HEK293T (cell line): Measurements from ENCODE around the gene ST3GAL6.

ENCODE experiments used
- CTCF ChIA-PET: fragments of 350-600 bp; formaldehyde crosslinking; extraction: SDS; loops from one replicate; lab custom pipeline; 2021; ENCODE audit warnings: antibody characterized with exemption, inconsistent platforms; lab: Yijun Ruan, JAX
- POLR2A ChIA-PET: fragments of 350-600 bp; formaldehyde crosslinking; extraction: SDS; loops from one replicate; lab custom pipeline; 2020; ENCODE audit warnings: antibody characterized with exemption, inconsistent platforms; lab: Yijun Ruan, JAX
- DNase-seq: peaks from one replicate; pipeline ENCODE4 v3.0.0; 2012; ENCODE audit warnings: mixed read lengths; ENCODE audit errors: extremely low spot score
- ARNT ChIP-seq: fragments of 450-650 bp; IDR thresholded peaks from 2 replicates; pipeline ENCODE4 v1.6.1; 2017; ENCODE audit warnings: mild to moderate bottlenecking
- BHLHE40 ChIP-seq: fragments of 450-650 bp; IDR thresholded peaks from 2 replicates; pipeline ENCODE4 v1.6.1; 2016; ENCODE audit warnings: mild to moderate bottlenecking, moderate library complexity, borderline replicate concordance
- CTBP1 ChIP-seq: fragments of 450-650 bp; IDR thresholded peaks from 2 replicates; pipeline ENCODE4 v1.6.1; 2016; ENCODE audit warnings: borderline replicate concordance
- ELF4 ChIP-seq: fragments of 450-650 bp; IDR thresholded peaks from 2 replicates; pipeline ENCODE4 v1.6.1; 2017; ENCODE audit warnings: antibody characterized with exemption
- FOXA1 ChIP-seq: fragments of 450-650 bp; IDR thresholded peaks from 2 replicates; pipeline ENCODE4 v1.6.1; 2016; ENCODE audit warnings: mild to moderate bottlenecking
- FOXK2 ChIP-seq: fragments of 450-650 bp; IDR thresholded peaks from 2 replicates; pipeline ENCODE4 v1.6.1; 2016; ENCODE audit warnings: mild to moderate bottlenecking
- FOXM1 ChIP-seq: fragments of 450-650 bp; IDR thresholded peaks from 2 replicates; pipeline ENCODE4 v1.6.1; 2017; ENCODE audit warnings: mild to moderate bottlenecking, borderline replicate concordance
- HDGF ChIP-seq: fragments of 450-650 bp; IDR thresholded peaks from 2 replicates; pipeline ENCODE4 v1.6.1; 2017; ENCODE audit warnings: antibody characterized with exemption, borderline replicate concordance
- L3MBTL2 ChIP-seq: fragments of 450-650 bp; conservative IDR thresholded peaks from 2 replicates; pipeline ENCODE4 v1.6.1; 2016; ENCODE audit warnings: mild to moderate bottlenecking
- LEF1 ChIP-seq: fragments of 450-650 bp; IDR thresholded peaks from 2 replicates; pipeline ENCODE4 v1.6.1; 2017; ENCODE audit warnings: mild to moderate bottlenecking, borderline replicate concordance
- NFRKB ChIP-seq: fragments of 450-650 bp; IDR thresholded peaks from 2 replicates; pipeline ENCODE4 v1.6.1; 2016; ENCODE audit warnings: mild to moderate bottlenecking, moderate library complexity
- SP1 ChIP-seq: fragments of 450-650 bp; IDR thresholded peaks from 2 replicates; pipeline ENCODE4 v1.6.1; 2017
- SUZ12 ChIP-seq: fragments of 450-650 bp; IDR thresholded peaks from 2 replicates; pipeline ENCODE4 v1.6.1; 2016; ENCODE audit warnings: mild to moderate bottlenecking
- TARDBP ChIP-seq: fragments of 450-650 bp; IDR thresholded peaks from 2 replicates; pipeline ENCODE4 v1.6.1; 2016
- ZNF384 ChIP-seq: fragments of 450-650 bp; IDR thresholded peaks from 2 replicates; pipeline ENCODE4 v1.6.1; 2016
- TF ChIP-seq, protein P1 (sequence below): fragments of 450-650 bp; IDR thresholded peaks from 2 replicates; pipeline ENCODE4 v1.6.1; 2016

ST3GAL6 gene

DNA sequence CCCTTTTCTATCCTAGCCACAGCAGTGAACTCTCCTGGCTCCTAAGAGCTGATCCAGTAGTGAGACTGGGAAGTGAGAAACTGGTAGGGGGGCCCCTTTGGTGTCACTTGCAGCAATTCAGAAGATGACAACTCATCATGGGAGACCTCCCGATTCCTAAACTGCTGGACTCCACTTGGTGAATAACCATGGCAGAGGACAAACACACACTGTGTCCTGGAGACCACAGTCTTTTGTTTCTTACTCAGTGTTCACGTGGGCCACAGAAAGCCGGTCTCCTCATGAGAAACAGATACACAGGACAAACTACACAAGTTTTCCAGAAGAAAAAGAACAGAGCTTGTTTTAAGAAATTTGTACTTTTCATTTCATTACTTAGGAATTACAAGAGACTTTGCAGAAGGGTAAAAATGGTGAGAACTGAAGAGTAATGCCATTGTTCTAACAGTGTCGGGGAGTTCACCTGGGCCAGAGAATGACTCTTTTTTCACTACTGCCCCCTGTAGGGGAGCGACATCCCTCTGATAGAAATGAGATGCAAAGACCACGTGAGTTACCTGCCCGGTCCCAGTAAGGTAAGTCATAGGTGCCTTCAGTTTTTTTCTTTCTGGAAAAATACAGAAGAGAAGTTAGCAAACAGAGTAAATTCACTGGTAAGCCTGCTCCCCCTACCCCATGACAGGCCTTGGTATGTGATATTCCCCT is 38.1 kb downstream of the ST3GAL6 start:
- POLR2A ChIA-PET, result no interaction called here
- CTCF ChIA-PET, result no interaction called here
- no peak for DNase-seq
- no peak for TF ChIP-seq NFRKB
- TF ChIP-seq ELF4, result no peak
- TF ChIP-seq ZNF384, result no peak
- no peak for TF ChIP-seq L3MBTL2
- no peak for TF ChIP-seq CTBP1
- TF ChIP-seq, protein P1, sequence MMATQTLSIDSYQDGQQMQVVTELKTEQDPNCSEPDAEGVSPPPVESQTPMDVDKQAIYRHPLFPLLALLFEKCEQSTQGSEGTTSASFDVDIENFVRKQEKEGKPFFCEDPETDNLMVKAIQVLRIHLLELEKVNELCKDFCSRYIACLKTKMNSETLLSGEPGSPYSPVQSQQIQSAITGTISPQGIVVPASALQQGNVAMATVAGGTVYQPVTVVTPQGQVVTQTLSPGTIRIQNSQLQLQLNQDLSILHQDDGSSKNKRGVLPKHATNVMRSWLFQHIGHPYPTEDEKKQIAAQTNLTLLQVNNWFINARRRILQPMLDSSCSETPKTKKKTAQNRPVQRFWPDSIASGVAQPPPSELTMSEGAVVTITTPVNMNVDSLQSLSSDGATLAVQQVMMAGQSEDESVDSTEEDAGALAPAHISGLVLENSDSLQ, result no peak
- no peak for TF ChIP-seq FOXM1
- TF ChIP-seq HDGF, result no peak
- no peak for TF ChIP-seq FOXK2
- TF ChIP-seq SP1, result no peak
- no peak for TF ChIP-seq SUZ12
- no peak for TF ChIP-seq TARDBP
- no peak for TF ChIP-seq BHLHE40
- TF ChIP-seq ARNT, result no peak

DNA sequence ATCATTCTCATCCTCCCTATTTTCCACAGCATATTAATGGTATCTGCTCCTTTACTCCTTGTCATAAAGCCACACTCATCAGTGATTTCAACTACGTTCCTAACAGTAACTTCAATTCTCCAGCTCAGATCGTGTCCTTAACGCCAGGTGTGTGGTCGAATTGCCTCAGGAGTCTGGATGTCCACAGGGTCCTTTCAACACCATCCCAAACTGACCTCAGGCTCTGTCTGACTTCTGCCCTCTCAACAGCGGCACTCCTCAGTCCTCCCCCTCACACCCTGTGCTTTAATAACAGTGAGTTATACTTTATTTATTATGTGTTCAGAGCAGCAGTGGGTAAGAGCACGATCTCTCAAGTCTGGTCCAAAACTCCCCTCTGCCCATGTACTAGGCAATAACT is 42.4 kb downstream of the ST3GAL6 start:
- TF ChIP-seq HDGF (no peak), ZNF384 (no peak), SUZ12 (no peak), BHLHE40 (no peak), TARDBP (no peak), L3MBTL2 (no peak)
- ChIA-PET POLR2A (no interaction called here), CTCF (no interaction called here)
- DNase-seq, result no peak

DNA sequence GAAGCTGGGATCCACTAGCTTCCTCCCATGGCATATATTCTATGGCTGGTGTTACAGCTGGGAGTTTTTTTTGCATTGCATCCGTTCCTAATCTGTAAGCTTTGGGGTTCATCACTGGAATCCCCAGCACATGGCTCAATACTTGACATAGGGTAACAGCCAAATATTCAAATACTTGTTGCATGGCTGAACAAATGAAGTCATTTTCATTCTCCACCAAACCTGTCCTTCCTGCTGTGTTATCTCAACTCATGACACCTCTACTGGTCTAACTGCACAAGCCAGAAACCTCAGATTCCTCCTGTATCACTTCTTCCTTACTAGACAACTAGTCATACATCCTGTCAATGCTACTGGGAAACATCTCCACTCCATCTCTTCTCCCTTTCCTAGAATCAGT is 43.4 kb downstream of the ST3GAL6 start:
- no peak for DNase-seq
- no peak for TF ChIP-seq NFRKB
- TF ChIP-seq ARNT, result no peak
- no peak for TF ChIP-seq FOXK2
- no peak for TF ChIP-seq ELF4
- no peak for TF ChIP-seq LEF1
- TF ChIP-seq SP1, result no peak
- TF ChIP-seq HDGF, result no peak
- TF ChIP-seq, protein P1, result no peak
- no peak for TF ChIP-seq BHLHE40
- TF ChIP-seq TARDBP, result no peak
- no peak for TF ChIP-seq SUZ12
- CTCF ChIA-PET, result no interaction called here
- POLR2A ChIA-PET, result no interaction called here

DNA sequence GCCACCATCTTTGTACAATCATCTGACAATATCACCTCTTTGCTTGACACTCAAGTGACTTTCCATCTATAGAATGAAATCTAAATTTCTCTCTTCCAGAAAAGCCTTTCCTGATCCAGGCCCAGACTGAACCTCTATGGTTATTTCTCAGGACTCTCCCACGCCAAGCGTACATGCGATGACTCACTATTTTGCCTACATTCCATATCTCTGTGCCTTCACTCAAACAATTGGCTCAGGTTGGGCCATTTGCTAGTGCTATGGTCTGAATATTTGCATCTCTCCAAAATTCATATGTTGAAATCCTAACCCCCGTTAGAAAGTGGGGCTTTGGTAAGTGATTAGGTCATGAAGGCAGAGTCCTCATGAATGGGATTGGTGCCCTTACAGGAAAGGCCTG is 43.9 kb downstream of the ST3GAL6 start:
- DNase-seq, result no peak
- ChIA-PET POLR2A (no interaction called here), CTCF (no interaction called here)
- no peak for TF ChIP-seq HDGF
- TF ChIP-seq NFRKB, result no peak
- no peak for TF ChIP-seq L3MBTL2
- TF ChIP-seq LEF1, result no peak
- TF ChIP-seq FOXK2, result no peak
- no peak for TF ChIP-seq SUZ12
- no peak for TF ChIP-seq ELF4
- no peak for TF ChIP-seq TARDBP
- TF ChIP-seq FOXM1, result no peak
- no peak for TF ChIP-seq FOXA1

DNA sequence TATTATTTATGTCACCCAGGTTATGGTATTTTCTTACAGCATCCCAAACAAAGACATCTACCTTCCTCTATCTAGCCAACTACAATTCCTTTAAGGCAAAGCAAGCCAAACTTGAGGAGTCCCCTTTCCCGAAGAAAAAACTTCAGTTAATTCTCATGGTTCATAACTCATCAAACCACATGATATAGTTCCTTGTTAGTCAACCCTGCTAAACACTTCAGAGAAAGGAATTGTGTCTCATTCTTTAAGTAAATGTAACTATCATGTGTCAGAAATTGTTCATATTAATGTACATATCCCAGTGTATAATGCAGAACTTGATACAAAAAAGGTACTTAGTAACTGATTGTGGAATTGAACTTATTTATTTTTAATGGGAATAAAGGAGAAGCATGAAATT is 44.4 kb downstream of the ST3GAL6 start:
- ChIA-PET CTCF (no interaction called here), POLR2A (no interaction called here)
- TF ChIP-seq LEF1 (no peak), ELF4 (no peak), FOXA1 (no peak), BHLHE40 (no peak), FOXM1 (no peak)
- no peak for DNase-seq

DNA sequence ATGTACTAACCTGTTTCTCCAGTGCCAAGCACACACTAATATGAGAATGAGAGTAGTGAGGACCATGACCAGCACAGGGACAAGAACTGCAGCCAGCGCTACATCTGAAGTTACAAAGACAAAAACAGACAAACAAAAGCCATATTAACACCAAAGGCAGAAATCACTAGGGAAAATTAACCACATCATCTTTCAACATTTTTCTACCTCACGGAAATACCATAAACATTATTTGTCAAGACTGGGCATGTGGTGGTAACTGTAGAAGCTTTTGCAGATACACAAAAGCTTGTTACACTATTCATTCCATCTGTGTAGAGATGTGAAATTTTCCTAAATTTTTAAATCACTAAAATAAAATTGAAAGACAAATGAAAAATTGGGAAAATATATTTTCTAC is 44.9 kb downstream of the ST3GAL6 start:
- TF ChIP-seq SUZ12 (no peak), SP1 (no peak), ARNT (no peak), LEF1 (no peak), NFRKB (no peak), FOXA1 (no peak), FOXM1 (no peak), FOXK2 (no peak), BHLHE40 (no peak), ELF4 (no peak), HDGF (no peak), CTBP1 (no peak)
- TF ChIP-seq, protein P1, result no peak
- CTCF ChIA-PET, result no interaction called here
- DNase-seq, result no peak
- POLR2A ChIA-PET, result no interaction called here

DNA sequence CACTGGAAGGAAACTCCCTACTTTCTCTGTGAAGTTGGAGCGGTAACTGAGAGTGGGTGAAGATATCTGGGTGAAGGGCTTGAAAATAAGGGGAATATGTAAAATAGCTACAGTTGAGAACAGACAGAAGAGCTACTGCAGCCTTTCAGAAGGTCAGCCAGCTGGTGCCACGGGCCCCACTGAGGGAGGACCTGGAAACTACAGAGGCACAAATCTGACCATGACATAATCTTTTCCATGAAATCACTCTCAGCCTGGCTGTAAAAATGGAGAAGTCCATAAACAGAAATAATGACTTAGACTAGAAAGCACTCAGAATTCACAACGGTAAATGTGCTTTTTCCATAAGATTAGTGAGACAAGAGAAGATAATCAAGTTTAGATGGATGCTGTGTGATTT is 46.4 kb downstream of the ST3GAL6 start:
- POLR2A ChIA-PET, result no interaction called here
- no peak for DNase-seq
- CTCF ChIA-PET, result no interaction called here
- TF ChIP-seq CTBP1, result no peak
- TF ChIP-seq LEF1, result no peak
- no peak for TF ChIP-seq TARDBP
- TF ChIP-seq, protein P1, result no peak
